Stimulated activated naive CD8-positive, alpha-beta T cell treated with anti-CD3 and anti-CD28 coated beads, Interleukin-15, Interleukin-2, amounts not matched to agents 100 ng/mL and 50 ng/mL, for 24 hours (primary cell): ENCODE results near the gene SERINC3.

Experiments
- H3K27ac Mint-ChIP-seq: one replicate; pipeline ENCODE4 v1.8.0; 2021; ENCODE audit warnings: mild to moderate bottlenecking, mixed read lengths
- H3K27me3 Mint-ChIP-seq: one replicate; pipeline ENCODE4 v1.8.0; 2021; ENCODE audit warnings: mixed read lengths
- H3K36me3 Mint-ChIP-seq: one replicate; pipeline ENCODE4 v1.8.0; 2021; ENCODE audit warnings: low read depth, mixed read lengths
- H3K4me1 Mint-ChIP-seq: one replicate; pipeline ENCODE4 v1.8.0; 2021; ENCODE audit warnings: low read depth, mixed read lengths
- H3K4me3 Mint-ChIP-seq: one replicate; pipeline ENCODE4 v1.8.0; 2021; ENCODE audit warnings: mild to moderate bottlenecking, mixed read lengths
- H3K9me3 Mint-ChIP-seq: one replicate; pipeline ENCODE4 v1.8.0; 2021; ENCODE audit warnings: mixed read lengths

The SERINC3 gene

GRCh38 chr20:44470327-44470726, 51.5 kb downstream of the SERINC3 start:
- no peaks in the 10 kb centered on the region for H3K27me3 Mint-ChIP-seq
- peaks cover 10% of the 10 kb centered on the region for H3K4me1 Mint-ChIP-seq
- no peaks in the 10 kb centered on the region for H3K36me3 Mint-ChIP-seq
- H3K4me3 Mint-ChIP-seq = no peak overlapping the region
- no peak overlapping the region for H3K27ac Mint-ChIP-seq
- no peaks in the 10 kb centered on the region for H3K9me3 Mint-ChIP-seq

- no peaks in the 10 kb centered on the region for H3K27me3 Mint-ChIP-seq
- no peaks in the 10 kb centered on the region for H3K36me3 Mint-ChIP-seq
- no peaks in the 10 kb centered on the region for H3K9me3 Mint-ChIP-seq
- H3K4me3 Mint-ChIP-seq = no peak overlapping the region
- H3K4me1 Mint-ChIP-seq = no peaks in the 10 kb centered on the region
- no peak overlapping the region for H3K27ac Mint-ChIP-seq
These were observed 53.7 kb downstream of the SERINC3 start for GRCh38 chr20:44468044-44468782.

- Mint-ChIP-seq H3K27me3 (no peaks in the 10 kb centered on the region), H3K4me3 (no peak overlapping the region), H3K9me3 (no peaks in the 10 kb centered on the region), H3K36me3 (no peaks in the 10 kb centered on the region), H3K27ac (no peak overlapping the region), H3K4me1 (no peaks in the 10 kb centered on the region)
These were observed 54.5 kb downstream of the SERINC3 start for GRCh38 chr20:44467289-44467883.

GRCh38 chr20:44465001-44465560, 56.8 kb downstream of the SERINC3 start:
- Mint-ChIP-seq H3K27me3 (no peaks in the 10 kb centered on the region), H3K36me3 (no peaks in the 10 kb centered on the region), H3K27ac (no peak overlapping the region), H3K4me1 (no peaks in the 10 kb centered on the region), H3K9me3 (no peaks in the 10 kb centered on the region), H3K4me3 (no peak overlapping the region)

- Mint-ChIP-seq H3K27me3 (no peaks in the 10 kb centered on the region), H3K4me3 (no peak overlapping the region), H3K9me3 (no peaks in the 10 kb centered on the region), H3K4me1 (no peaks in the 10 kb centered on the region), H3K36me3 (no peaks in the 10 kb centered on the region), H3K27ac (no peak overlapping the region)
These were observed 57.4 kb downstream of the SERINC3 start for GRCh38 chr20:44464514-44464913.

- Mint-ChIP-seq H3K4me3 (no peak overlapping the region), H3K27me3 (no peaks in the 10 kb centered on the region), H3K36me3 (no peaks in the 10 kb centered on the region), H3K9me3 (no peaks in the 10 kb centered on the region), H3K27ac (no peak overlapping the region), H3K4me1 (no peaks in the 10 kb centered on the region)
These were observed 58.4 kb downstream of the SERINC3 start for GRCh38 chr20:44463466-44463865.

GRCh38 chr20:44461803-44462174, 60.1 kb downstream of the SERINC3 start:
- Mint-ChIP-seq H3K27me3 (no peaks in the 10 kb centered on the region), H3K27ac (no peak overlapping the region), H3K36me3 (no peaks in the 10 kb centered on the region), H3K9me3 (no peaks in the 10 kb centered on the region), H3K4me1 (no peaks in the 10 kb centered on the region), H3K4me3 (no peak overlapping the region)

GRCh38 chr20:44461142-44461802, 60.6 kb downstream of the SERINC3 start:
- Mint-ChIP-seq H3K27me3 (no peaks in the 10 kb centered on the region), H3K4me3 (no peak overlapping the region), H3K36me3 (no peaks in the 10 kb centered on the region), H3K4me1 (no peaks in the 10 kb centered on the region), H3K27ac (no peak overlapping the region), H3K9me3 (no peaks in the 10 kb centered on the region)

GRCh38 chr20:44460795-44461141, 61.1 kb downstream of the SERINC3 start:
- Mint-ChIP-seq H3K9me3 (no peaks in the 10 kb centered on the region), H3K27ac (no peak overlapping the region), H3K27me3 (no peaks in the 10 kb centered on the region)

GRCh38 chr20:44459271-44459670, 62.6 kb downstream of the SERINC3 start:
- Mint-ChIP-seq H3K4me3 (no peak overlapping the region), H3K4me1 (no peaks in the 10 kb centered on the region), H3K27ac (no peak overlapping the region), H3K9me3 (no peaks in the 10 kb centered on the region), H3K36me3 (no peaks in the 10 kb centered on the region), H3K27me3 (no peaks in the 10 kb centered on the region)

More at GRCh38 chr20:44460795-44461141, 61.1 kb downstream of the SERINC3 start:
- no peaks in the 10 kb centered on the region for H3K4me1 Mint-ChIP-seq
- H3K4me3 Mint-ChIP-seq = no peak overlapping the region
- H3K36me3 Mint-ChIP-seq = no peaks in the 10 kb centered on the region

GRCh38 chr20:44457016-44457415, 64.9 kb downstream of the SERINC3 start:
- H3K9me3 Mint-ChIP-seq = no peaks in the 10 kb centered on the region
- H3K4me3 Mint-ChIP-seq = no peak overlapping the region
- no peaks in the 10 kb centered on the region for H3K36me3 Mint-ChIP-seq
- H3K27me3 Mint-ChIP-seq = no peaks in the 10 kb centered on the region
- H3K4me1 Mint-ChIP-seq = no peaks in the 10 kb centered on the region
- no peak overlapping the region for H3K27ac Mint-ChIP-seq

- Mint-ChIP-seq H3K4me3 (no peak overlapping the region), H3K27ac (no peak overlapping the region), H3K4me1 (no peaks in the 10 kb centered on the region), H3K9me3 (no peaks in the 10 kb centered on the region), H3K36me3 (no peaks in the 10 kb centered on the region), H3K27me3 (no peaks in the 10 kb centered on the region)
These were observed 65.3 kb downstream of the SERINC3 start for GRCh38 chr20:44456611-44457010.

- no peaks in the 10 kb centered on the region for H3K4me1 Mint-ChIP-seq
- H3K27ac Mint-ChIP-seq = no peak overlapping the region
- no peak overlapping the region for H3K4me3 Mint-ChIP-seq
- no peaks in the 10 kb centered on the region for H3K9me3 Mint-ChIP-seq
- no peaks in the 10 kb centered on the region for H3K36me3 Mint-ChIP-seq
- H3K27me3 Mint-ChIP-seq = no peaks in the 10 kb centered on the region
These were observed 66.7 kb downstream of the SERINC3 start for GRCh38 chr20:44455126-44455525.

GRCh38 chr20:44454306-44454963, 67.4 kb downstream of the SERINC3 start:
- H3K9me3 Mint-ChIP-seq = no peaks in the 10 kb centered on the region
- H3K36me3 Mint-ChIP-seq = no peaks in the 10 kb centered on the region
- H3K27me3 Mint-ChIP-seq = no peaks in the 10 kb centered on the region
- no peak overlapping the region for H3K4me3 Mint-ChIP-seq
- H3K4me1 Mint-ChIP-seq = no peaks in the 10 kb centered on the region
- no peak overlapping the region for H3K27ac Mint-ChIP-seq

GRCh38 chr20:44450903-44451450, 70.9 kb downstream of the SERINC3 start:
- Mint-ChIP-seq H3K9me3 (no peaks in the 10 kb centered on the region), H3K27me3 (no peaks in the 10 kb centered on the region), H3K27ac (no peak overlapping the region), H3K4me3 (no peak overlapping the region), H3K36me3 (no peaks in the 10 kb centered on the region), H3K4me1 (no peaks in the 10 kb centered on the region)
